ENCODE data around the gene OR10A4. TPM values are rescaled to one million over a fixed set of nuclear protein-coding genes. Genes with fewer than 3 reads are reported as not detected.
"Not testable (repeated sequence)": the region's sequence is repeated elsewhere in the genome, so short reads cannot be mapped to it uniquely, and the experiment has no call there.

The OR10A4 gene
- total and polyA plus RNA-seq, 2 donors (not counting 3 experiments of a cell fraction or from before 2014, with no cell fraction given): not detected

DNA sequence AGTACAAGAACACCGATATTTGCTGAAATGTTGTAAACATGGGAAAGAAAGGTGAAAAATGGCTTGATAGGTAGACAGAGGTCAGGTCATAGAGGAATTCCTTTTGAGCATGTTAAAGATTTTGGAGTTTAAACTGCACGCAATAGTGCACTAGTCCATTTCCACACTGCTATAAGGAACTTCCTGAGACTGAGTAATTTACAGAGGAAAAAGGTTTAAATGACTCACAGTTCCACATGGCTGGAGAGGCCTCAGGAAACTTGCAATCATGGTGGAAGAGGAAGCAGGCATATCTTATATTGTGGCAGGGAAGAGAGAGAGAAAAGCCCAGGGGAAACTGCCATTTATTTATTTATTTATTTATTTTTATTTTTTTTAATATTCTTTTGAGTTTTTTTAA, 25.9 kb upstream of the OR10A4 start:
- Histone ChIP-seq H3K9ac (replicated peaks; ENCODE audit: extremely low read depth, insufficient read depth, low read length) (no peak overlapping the region), H4K20me1 (replicated peaks; ENCODE audit: control insufficient read depth, extremely low read depth, insufficient read depth, low read length) (no peaks in the 10 kb centered on the region), H3K36me3 (ENCODE audit: control insufficient read depth in 2 of 2, extremely low read depth in 1 of 2, insufficient read depth in 2 of 2, low read length in 2 of 2) (no peaks in the 10 kb centered on the region), H3K79me2 (ENCODE audit: control insufficient read depth, insufficient read depth, low read length) (no peaks in the 10 kb centered on the region), H3K4me1 (ENCODE audit: control insufficient read depth, extremely low read depth, insufficient read depth, low read length) (no peaks in the 10 kb centered on the region), H3K27ac (ENCODE audit: insufficient read depth, low read depth, low read length) (no peak overlapping the region), H3K4me3 (replicated peaks in 1 of 3; ENCODE audit: insufficient read depth in 1 of 3, low read depth in 1 of 3, low read length in 3 of 3) (no peak overlapping the region), H3K9me3 (replicated peaks; ENCODE audit: control insufficient read depth, insufficient read depth, low read length) (no peaks in the 10 kb centered on the region), H3K9me1 (replicated peaks; ENCODE audit: control insufficient read depth, extremely low read depth, insufficient read depth, low read length) (no peaks in the 10 kb centered on the region), H3K4me2 (ENCODE audit: insufficient read depth, low read length) (no peak overlapping the region), H3K27me3 (ENCODE audit: control insufficient read depth in 2 of 2, insufficient read depth in 2 of 2, low read length in 2 of 2) (peaks cover 0 to 2% of the 10 kb centered on the region in 2 experiments), H2AFZ (ENCODE audit: low read depth, low read length) (no peak overlapping the region)
- FAIRE-seq (peak; percentile 88), DNase-seq (ENCODE audit: low read depth, low spot score) (no peak)
- TF ChIP-seq GATA2 (IDR thresholded peaks at IDR 0.05; ENCODE audit: insufficient read depth, insufficient read length, low read depth, low read length) (no peak), FOS (IDR thresholded peaks at IDR 0.05; ENCODE audit: borderline replicate concordance, insufficient read depth, low read length) (peak; percentile 58)
- ChIA-PET POLR2A (no interaction called here), CTCF (no interaction called here)
- dilution Hi-C loops (cut with MboI; ENCODE audit: extremely low pct_ligation_motif_present, low sequenced_read_pairs): no loop called here
- intact Hi-C loops (cut with micrococcal nuclease): no loop called here
- BruUV-seq (replicated peaks): no TSS peak

DNA sequence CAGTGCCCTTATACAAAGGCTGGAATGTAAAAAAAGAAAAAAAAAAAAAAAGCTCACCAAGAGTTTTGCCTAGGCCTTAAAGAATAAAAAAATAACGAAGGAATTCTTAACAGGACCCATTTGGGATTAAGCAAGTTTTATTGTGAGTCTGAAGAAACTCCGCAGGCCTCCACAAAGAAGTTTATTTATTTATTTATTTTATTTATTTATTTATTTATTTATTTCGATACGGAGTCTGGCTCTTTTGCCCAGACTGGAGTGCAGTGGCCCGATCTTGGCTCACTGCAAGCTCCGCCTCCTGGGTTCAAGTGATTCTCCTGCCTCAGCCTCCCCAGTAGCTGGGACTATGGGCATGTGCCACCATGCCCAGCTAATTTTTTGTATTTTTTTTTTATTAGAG, 21.6 kb upstream of the OR10A4 start:
- H4K20me1 ChIP-seq (replicated peaks; ENCODE audit: control insufficient read depth, extremely low read depth, insufficient read depth, low read length); POLR2A ChIA-PET; H2AFZ ChIP-seq (ENCODE audit: low read depth, low read length); H3K4me1 ChIP-seq (ENCODE audit: control insufficient read depth, extremely low read depth, insufficient read depth, low read length); DNase-seq (ENCODE audit: low read depth, low spot score); H3K9me1 ChIP-seq (replicated peaks; ENCODE audit: control insufficient read depth, extremely low read depth, insufficient read depth, low read length); H3K36me3 ChIP-seq (ENCODE audit: control insufficient read depth in 2 of 2, extremely low read depth in 1 of 2, insufficient read depth in 2 of 2, low read length in 2 of 2); dilution Hi-C loops (cut with MboI; ENCODE audit: extremely low pct_ligation_motif_present, low sequenced_read_pairs); H3K27me3 ChIP-seq (ENCODE audit: control insufficient read depth in 2 of 2, insufficient read depth in 2 of 2, low read length in 2 of 2); H3K9me3 ChIP-seq (replicated peaks; ENCODE audit: control insufficient read depth, insufficient read depth, low read length); H3K9ac ChIP-seq (replicated peaks; ENCODE audit: extremely low read depth, insufficient read depth, low read length); H3K4me3 ChIP-seq (replicated peaks in 1 of 3; ENCODE audit: insufficient read depth in 1 of 3, low read depth in 1 of 3, low read length in 3 of 3); FAIRE-seq; intact Hi-C loops (cut with micrococcal nuclease); BruUV-seq (replicated peaks); H3K27ac ChIP-seq (ENCODE audit: insufficient read depth, low read depth, low read length); H3K79me2 ChIP-seq (ENCODE audit: control insufficient read depth, insufficient read depth, low read length); H3K4me2 ChIP-seq (ENCODE audit: insufficient read depth, low read length): not testable (repeated sequence)
- CTCF ChIA-PET: interaction anchor here (0.7 to 1.8 kb wide), 2 partner anchors 9 to 42 kb away, joined by 4 to 6 read pairs; no protein-coding TSS in a partner anchor
